Stimulated activated CD4-positive, alpha-beta T cell treated with anti-CD3 and anti-CD28 coated beads, Interleukin-15, amount 100 ng/mL, for 24 hours (primary cell): ENCODE data around the gene DBF4B.

Experiments
- DNase-seq: peaks from one replicate; pipeline ENCODE4 v3.0.0-alpha.2; 2020

DBF4B gene

DNA sequence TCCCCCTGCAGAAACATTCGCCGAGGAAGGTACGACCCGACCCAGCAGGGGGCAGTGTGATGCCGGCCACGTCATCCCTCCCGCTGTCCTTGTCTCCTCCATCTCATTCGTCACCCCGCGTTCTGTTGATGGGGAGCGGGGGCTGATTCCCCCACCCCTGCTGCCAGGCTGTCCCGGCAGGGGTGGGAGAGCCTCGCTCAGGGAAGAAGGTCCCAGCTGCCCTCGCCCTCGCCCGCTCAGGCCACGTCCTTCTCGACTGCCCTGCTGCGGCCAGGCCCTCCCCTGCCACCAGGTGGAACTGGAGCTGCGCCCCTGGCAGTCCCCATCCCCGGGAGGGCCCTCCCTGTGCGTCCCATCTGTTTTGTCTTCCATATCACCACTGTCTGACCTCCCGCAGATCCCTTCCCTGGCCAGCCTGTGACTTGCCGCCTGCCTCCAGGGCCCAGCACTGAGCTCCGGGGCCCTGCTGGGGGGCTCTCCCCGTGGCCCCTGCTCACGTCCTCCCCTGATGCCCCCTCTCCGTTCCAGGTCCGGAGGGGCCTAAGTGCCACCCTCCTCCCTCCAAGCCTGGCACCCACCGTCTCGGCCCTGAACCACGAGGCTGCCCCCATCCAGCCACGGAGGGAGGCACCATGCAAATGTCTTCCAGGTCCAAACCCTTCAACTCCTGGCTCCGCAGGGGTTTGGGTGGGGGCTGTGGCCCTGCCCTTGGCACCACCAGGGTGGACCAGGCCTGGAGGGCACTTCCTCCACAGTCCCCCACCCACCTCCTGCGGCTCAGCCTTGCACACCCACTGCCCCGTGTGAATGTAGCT is 71.0 kb downstream of the DBF4B start:
- peak; percentile 90 for DNase-seq

- DNase-seq: no peak
These were observed 71.7 kb downstream of the DBF4B start for GRCh38 chr17:44780161-44780560.

- no peak for DNase-seq
These were observed 72.5 kb downstream of the DBF4B start for GRCh38 chr17:44780845-44781480.

- no peak for DNase-seq
These were observed 73.3 kb downstream of the DBF4B start for GRCh38 chr17:44781551-44782325.

- no peak for DNase-seq
These were observed 73.9 kb downstream of the DBF4B start for GRCh38 chr17:44782326-44782850.

DNA sequence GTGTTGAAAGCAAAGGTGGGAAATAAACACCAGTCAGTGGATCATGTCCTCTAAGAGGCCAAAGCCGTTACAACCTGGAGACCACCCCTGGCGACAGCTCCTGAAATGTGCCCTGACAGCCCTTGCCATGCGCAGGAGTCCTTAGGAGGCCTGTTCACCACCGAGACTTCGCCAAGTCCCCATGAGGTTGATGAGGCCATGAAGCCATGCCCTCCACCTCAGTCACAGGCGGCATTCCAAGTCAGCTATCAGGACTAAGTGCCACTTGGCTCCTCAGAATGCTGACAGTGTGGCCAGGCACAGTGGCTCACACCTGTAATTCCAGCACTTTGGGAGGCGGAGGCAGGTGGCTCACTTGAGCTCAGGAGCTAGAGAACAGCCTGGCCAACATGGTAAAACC is 77.5 kb downstream of the DBF4B start:
- no peak for DNase-seq

DNA sequence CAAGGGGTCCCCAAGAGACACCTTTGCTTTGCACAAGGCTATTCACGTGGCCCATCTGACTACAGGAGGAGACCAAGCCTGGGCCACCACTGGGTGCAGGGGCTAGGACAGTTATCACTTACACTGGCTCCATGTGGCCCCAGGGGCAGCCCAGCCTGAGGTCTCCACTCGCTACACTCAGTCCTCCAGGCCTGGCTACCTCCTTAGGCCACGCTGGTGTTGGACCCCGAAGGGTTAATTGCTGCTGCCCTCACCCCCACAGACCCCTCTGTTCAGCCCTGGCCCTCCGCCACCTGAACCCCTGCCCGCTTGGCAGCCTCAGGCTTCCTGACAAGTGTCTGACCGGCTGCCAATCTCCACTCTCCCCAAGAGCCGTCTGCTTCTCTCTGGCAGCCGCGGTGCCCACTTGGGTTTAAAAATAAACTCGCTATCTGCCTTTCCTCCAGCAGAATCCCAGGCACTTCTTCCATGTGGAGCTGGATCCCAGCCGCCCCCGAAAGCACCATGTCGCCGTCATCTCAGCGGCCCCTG is 78.2 kb downstream of the DBF4B start:
- no peak for DNase-seq

DNA sequence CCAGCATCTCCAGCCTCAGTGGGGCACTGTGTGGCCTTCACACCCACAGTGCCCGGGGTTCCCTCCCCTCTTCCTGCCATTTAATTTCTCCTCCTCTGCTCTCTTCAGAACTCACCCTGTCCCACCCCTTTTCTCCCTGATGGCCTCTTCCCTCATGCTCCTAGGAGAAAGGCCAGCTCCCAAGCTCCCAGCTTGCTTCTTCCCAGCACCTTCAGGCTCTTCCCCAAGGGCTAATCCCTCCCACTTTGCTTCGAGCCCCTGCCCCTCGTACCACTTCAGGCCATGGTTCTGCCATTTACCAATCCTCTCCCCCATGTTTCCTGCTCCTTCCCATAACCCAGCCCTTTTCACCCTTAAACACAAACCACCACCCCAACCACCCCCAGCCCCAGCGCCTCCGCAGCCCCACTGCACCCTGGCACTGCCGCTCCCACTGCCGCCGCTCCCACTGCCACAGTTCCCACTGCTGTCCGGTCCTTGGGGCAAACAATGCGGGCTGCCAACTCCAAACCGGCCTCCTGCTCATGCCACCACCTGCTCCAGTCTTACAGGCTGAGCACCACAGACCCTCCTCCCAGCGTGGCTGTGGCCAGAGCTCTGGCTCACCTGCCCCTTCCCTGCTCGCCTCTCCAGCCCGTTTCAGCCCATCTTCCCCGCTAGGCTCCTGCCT is 78.9 kb downstream of the DBF4B start:
- DNase-seq: no peak

- no peak for DNase-seq
These were observed 79.7 kb downstream of the DBF4B start for GRCh38 chr17:44788139-44788538.

DNA sequence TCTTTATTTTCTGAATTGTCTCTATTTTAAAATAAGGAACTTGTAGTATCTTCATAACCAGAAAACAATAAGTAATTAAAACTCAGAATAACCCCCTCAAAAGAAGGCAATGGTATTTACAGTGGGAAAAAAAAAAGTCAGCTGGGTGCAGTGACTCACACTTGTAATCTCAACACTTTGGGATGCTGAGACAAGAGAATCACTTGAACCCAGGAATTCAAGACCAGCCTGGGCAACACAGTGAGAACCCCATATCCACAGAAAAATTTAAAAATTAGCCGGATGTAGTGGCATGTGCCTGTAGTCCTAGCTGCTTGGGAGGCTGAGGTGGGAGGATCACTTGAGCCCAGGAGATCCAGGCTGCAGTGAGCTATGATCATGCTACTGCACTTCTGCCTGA is 83.8 kb downstream of the DBF4B start:
- no peak for DNase-seq

- no peak for DNase-seq
These were observed 85.7 kb downstream of the DBF4B start for GRCh38 chr17:44793885-44794842.

- DNase-seq: no peak
These were observed 86.5 kb downstream of the DBF4B start for GRCh38 chr17:44794851-44795413.

DNA sequence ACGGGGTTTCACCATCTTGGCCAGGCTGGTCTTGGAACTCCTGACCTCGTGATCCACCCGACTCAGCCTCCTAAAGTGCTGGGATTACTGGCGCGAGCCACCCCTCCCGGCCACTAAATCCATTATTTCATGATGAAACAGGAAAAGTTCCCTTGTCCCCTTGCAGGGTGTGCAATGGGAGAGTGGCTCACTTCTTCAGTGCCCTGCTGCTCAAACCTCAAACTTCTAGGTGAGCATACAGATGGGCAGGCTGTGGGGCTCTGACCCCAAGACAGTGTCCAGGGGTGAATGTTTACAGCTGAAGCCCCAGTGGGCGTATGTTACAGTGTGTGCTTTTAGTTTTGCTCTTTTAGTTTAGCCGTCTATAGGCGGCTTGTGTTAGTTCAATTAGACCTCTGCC is 87.0 kb downstream of the DBF4B start:
- no peak for DNase-seq

GRCh38 chr17:44795928-44796327 is 87.5 kb downstream of the DBF4B start:
- no peak for DNase-seq

DNA sequence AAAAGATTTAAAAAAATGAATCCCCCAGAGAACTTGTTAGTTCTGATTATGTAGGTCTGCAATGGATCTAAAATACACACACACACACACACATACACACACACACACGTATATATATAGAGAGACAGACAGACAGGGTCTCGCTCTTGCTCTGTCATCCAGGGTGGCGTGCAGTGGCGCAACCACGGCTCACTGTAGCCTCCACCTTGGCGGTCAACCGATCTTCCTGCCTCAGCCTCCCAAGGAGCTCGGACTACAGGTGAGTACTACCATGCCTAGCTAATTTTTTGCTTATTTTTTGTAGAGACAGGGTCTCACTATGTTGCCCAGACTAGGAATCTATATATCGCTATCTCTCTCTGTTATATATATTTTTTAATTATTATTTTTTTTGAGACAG is 88.3 kb downstream of the DBF4B start:
- DNase-seq: no peak

DNA sequence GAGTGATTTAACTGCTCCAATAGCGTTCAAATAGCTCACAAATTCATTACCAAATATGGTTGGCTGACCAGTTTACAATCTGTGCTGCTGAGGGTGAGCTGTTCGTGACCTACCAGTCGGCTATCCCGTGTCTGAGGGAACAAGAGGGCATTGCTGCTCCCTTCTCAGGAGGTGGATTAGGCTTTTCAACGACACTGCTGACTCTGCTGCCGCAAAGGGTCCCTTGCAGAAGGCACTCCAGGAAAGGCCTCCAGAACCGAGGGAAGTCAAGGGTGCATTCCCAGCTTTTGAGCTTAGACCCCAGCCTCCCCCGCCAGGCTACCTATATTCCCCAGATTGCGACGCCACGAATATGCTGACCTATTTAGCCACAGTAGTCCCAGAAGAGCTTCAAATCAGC is 89.3 kb downstream of the DBF4B start:
- DNase-seq: no peak

DNA sequence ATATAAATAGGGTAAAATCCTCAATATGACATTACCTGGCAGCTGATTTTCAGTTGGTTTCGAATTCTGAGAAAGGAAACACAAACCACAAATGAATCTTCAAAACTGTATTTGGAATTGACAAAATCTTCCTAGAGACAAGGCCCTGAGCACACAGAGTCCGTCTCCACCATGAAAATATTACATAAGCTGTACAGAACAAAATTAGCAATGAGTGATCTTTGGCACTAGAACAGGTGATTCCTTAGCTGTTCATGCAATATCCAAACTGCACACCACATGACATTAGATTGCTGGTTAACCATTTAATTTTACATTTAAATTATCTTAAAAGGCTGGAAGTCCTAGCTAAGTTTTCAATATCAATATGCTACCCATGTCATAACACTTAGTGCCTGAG is 89.9 kb downstream of the DBF4B start:
- no peak for DNase-seq
